ENCODE data around the gene KRT10.
"Not testable (repeated sequence)": the region's sequence is repeated elsewhere in the genome, so short reads cannot be mapped to it uniquely, and the experiment has no call there.

KRT10 gene

GRCh38 chr17:40822132-40822812, at the start of gene KRT10:
Gene KRT10 (minus strand): TSS chr17:40822614. CDS start chr17:40822585, 29 bp downstream.
- DNase-seq = no peak

- no peak for DNase-seq
Observed at GRCh38 chr17:40871316-40871715, 48.9 kb upstream of the KRT10 start.

GRCh38 chr17:40870136-40870535, 47.7 kb upstream of the KRT10 start:
- DNase-seq = no peak

- no peak for DNase-seq
Observed at GRCh38 chr17:40866838-40867237, 44.4 kb upstream of the KRT10 start, which contains the start of gene KRT12. Gene KRT12 (minus strand): TSS chr17:40867223. CDS start chr17:40867186, 37 bp downstream.

- DNase-seq = no peak
Observed at GRCh38 chr17:40864661-40865390, 42.4 kb upstream of the KRT10 start.

- no peak for DNase-seq
Observed at GRCh38 chr17:40862985-40863733, 40.7 kb upstream of the KRT10 start.

GRCh38 chr17:40859536-40859935, 37.1 kb upstream of the KRT10 start:
- DNase-seq = no peak

GRCh38 chr17:40858667-40859066, 36.3 kb upstream of the KRT10 start:
- not testable (repeated sequence) for DNase-seq

GRCh38 chr17:40857535-40857934, 35.1 kb upstream of the KRT10 start:
- no peak for DNase-seq

- no peak for DNase-seq
Observed at GRCh38 chr17:40854175-40854814, 31.9 kb upstream of the KRT10 start.

GRCh38 chr17:40852364-40852763, 29.9 kb upstream of the KRT10 start:
- DNase-seq = no peak

GRCh38 chr17:40850293-40850972, 28.0 kb upstream of the KRT10 start:
- DNase-seq = no peak

- no peak for DNase-seq
Observed at GRCh38 chr17:40849723-40850122, 27.3 kb upstream of the KRT10 start.

GRCh38 chr17:40848583-40849235, 26.3 kb upstream of the KRT10 start:
- no peak for DNase-seq

- DNase-seq = no peak
Observed at GRCh38 chr17:40846515-40847144, 24.2 kb upstream of the KRT10 start.

- DNase-seq = no peak
Observed at GRCh38 chr17:40844671-40845107, 22.3 kb upstream of the KRT10 start.

- no peak for DNase-seq
Observed at GRCh38 chr17:40843242-40843641, 20.8 kb upstream of the KRT10 start.

- DNase-seq = no peak
Observed at GRCh38 chr17:40841246-40841645, 18.8 kb upstream of the KRT10 start.

- no peak for DNase-seq
Observed at GRCh38 chr17:40839194-40839593, 16.8 kb upstream of the KRT10 start.

- no peak for DNase-seq
Observed at GRCh38 chr17:40836020-40836419, 13.6 kb upstream of the KRT10 start.

- no peak for DNase-seq
Observed at GRCh38 chr17:40833882-40834281, 11.5 kb upstream of the KRT10 start.
